Esophagus squamous epithelium (tissue), 4 donors: Measurements from ENCODE around the gene PGAM5.

Source experiments
- CTCF ChIP-seq, 6 experiments: fragments of 450-650 bp in 4 of 6; fragments of 200-600 bp in 2 of 6; sonication (generic) in 2 of 6; IDR thresholded peaks; one replicate each; pipeline ENCODE4 v1.5.1; 2016 to 2019; ENCODE audit warnings: antibody characterized with exemption in 6 of 6, mild to moderate bottlenecking in 4 of 6, moderate library complexity in 4 of 6
- POLR2A ChIP-seq, 4 donors: fragments of 450-650 bp; IDR thresholded peaks; one replicate each; pipeline ENCODE4 v1.6.1; 2017; ENCODE audit warnings: antibody characterized with exemption in 4 of 4, mild to moderate bottlenecking in 4 of 4, moderate library complexity in 3 of 4

GRCh38 chr12:132759359-132759758 lies 48.7 kb downstream of the PGAM5 start:
- TF ChIP-seq POLR2A (IDR thresholded peaks at IDR 0.05) = no peak
- TF ChIP-seq CTCF (IDR thresholded peaks at IDR 0.05) = no peak
